ENCODE data around the gene KIF13A.
A peak's percentile ranks its signal among the peaks of the same experiment; 100 is the strongest.
"Not testable (repeated sequence)": the region's sequence is repeated elsewhere in the genome, so short reads cannot be mapped to it uniquely, and the experiment has no call there.

The KIF13A gene

GRCh38 chr6:17987447-17987696, at the start of gene KIF13A:
Gene KIF13A (minus strand): TSS chr6:17987635. CDS start chr6:17987463, 172 bp downstream.
- no peak for DNase-seq

GRCh38 chr6:18036781-18037180, 49.3 kb upstream of the KIF13A start:
- no peak for DNase-seq

GRCh38 chr6:18035330-18035854, 48.0 kb upstream of the KIF13A start:
- DNase-seq, result no peak

GRCh38 chr6:18034798-18035202, 47.4 kb upstream of the KIF13A start:
- no peak for DNase-seq

- DNase-seq, result no peak
Measured at GRCh38 chr6:18031680-18032256, 44.3 kb upstream of the KIF13A start.

- DNase-seq, result no peak
Measured at GRCh38 chr6:18031189-18031588, 43.8 kb upstream of the KIF13A start.

- no peak for DNase-seq
Measured at GRCh38 chr6:18028332-18028731, 40.9 kb upstream of the KIF13A start.

- DNase-seq, result no peak
Measured at GRCh38 chr6:18025596-18025995, 38.2 kb upstream of the KIF13A start.

GRCh38 chr6:18024876-18025275, 37.4 kb upstream of the KIF13A start:
- DNase-seq, result no peak

GRCh38 chr6:18023891-18024290, 36.5 kb upstream of the KIF13A start:
- DNase-seq, result no peak

GRCh38 chr6:18022398-18023231, 35.2 kb upstream of the KIF13A start:
- DNase-seq, result peak; percentile 14

GRCh38 chr6:18021166-18021850, 33.9 kb upstream of the KIF13A start:
- DNase-seq, result no peak

- not testable (repeated sequence) for DNase-seq
Measured at GRCh38 chr6:18020545-18020944, 33.1 kb upstream of the KIF13A start.

GRCh38 chr6:18019539-18020534, 32.4 kb upstream of the KIF13A start:
- no peak for DNase-seq

- not testable (repeated sequence) for DNase-seq
Measured at GRCh38 chr6:18019133-18019532, 31.7 kb upstream of the KIF13A start.

- no peak for DNase-seq
Measured at GRCh38 chr6:18016698-18017097, 29.3 kb upstream of the KIF13A start.

GRCh38 chr6:18016133-18016532, 28.7 kb upstream of the KIF13A start:
- no peak for DNase-seq

- DNase-seq, result no peak
Measured at GRCh38 chr6:18011287-18011686, 23.9 kb upstream of the KIF13A start.

- DNase-seq, result not testable (repeated sequence)
Measured at GRCh38 chr6:18010540-18010939, 23.1 kb upstream of the KIF13A start.

- no peak for DNase-seq
Measured at GRCh38 chr6:18004256-18004985, 17.0 kb upstream of the KIF13A start.

- DNase-seq, result no peak
Measured at GRCh38 chr6:17999425-17999824, 12.0 kb upstream of the KIF13A start.

- DNase-seq, result no peak
Measured at GRCh38 chr6:17998442-17998841, 11.0 kb upstream of the KIF13A start.

All from HCEC 1CT (cell line).